CD4-positive, CD25-positive, alpha-beta regulatory T cell (primary cell): Measurements from ENCODE around the gene EFEMP1. TPM values are rescaled to one million over a fixed set of nuclear protein-coding genes. Genes with fewer than 3 reads are reported as not detected.

Source experiments
- ATAC-seq, 2 donors: fragments of 150-1000 bp; cut with Tn5 transposase; one replicate each; pipeline ENCODE4 v1.10.0; 2021; ENCODE audit warnings: low read depth in 2 of 2, moderate number of reproducible peaks in 2 of 2, moderate library complexity in 1 of 2
- DNase-seq, 3 donors: peaks; one replicate each; pipeline versions ENCODE4 v3.0.0 to v3.0.0-alpha.2; 2012 to 2022; ENCODE audit warnings: mixed read lengths in 1 of 3
- H3K27ac ChIP-seq: one replicate; pipeline ENCODE4 v1.7.0; 2013; ENCODE audit warnings: mild to moderate bottlenecking, low read length; ENCODE audit not compliant: insufficient read depth, poor library complexity, severe bottlenecking
- H3K27me3 ChIP-seq: one replicate; pipeline ENCODE4 v1.7.0; 2013; ENCODE audit warnings: low read length; ENCODE audit not compliant: control insufficient read depth, insufficient read depth
- H3K36me3 ChIP-seq: one replicate; pipeline ENCODE4 v1.7.0; 2013; ENCODE audit warnings: mild to moderate bottlenecking, low read length, moderate library complexity; ENCODE audit not compliant: control insufficient read depth, insufficient read depth
- H3K4me1 ChIP-seq: 2 replicates; pipeline ENCODE4 v1.7.0; 2013; ENCODE audit warnings: mild to moderate bottlenecking, low read length; ENCODE audit not compliant: insufficient read depth, control insufficient read depth, poor library complexity, severe bottlenecking
- H3K4me3 ChIP-seq: one replicate; pipeline ENCODE4 v1.7.0; 2013; ENCODE audit warnings: low read depth, mild to moderate bottlenecking, low read length, moderate library complexity
- H3K9me3 ChIP-seq, 2 experiments: 1 replicate in 1 of 2; 2 replicates in 1 of 2; pipeline ENCODE4 v1.7.0; 2013; ENCODE audit warnings: low read length in 2 of 2, mild to moderate bottlenecking in 1 of 2, moderate library complexity in 1 of 2; ENCODE audit not compliant: control insufficient read depth in 2 of 2
- H3K27ac Mint-ChIP-seq, 3 donors: one replicate each; pipeline ENCODE4 v1.8.0; 2020 to 2022; ENCODE audit warnings: mild to moderate bottlenecking in 3 of 3, mixed read lengths in 3 of 3, moderate library complexity in 2 of 3
- H3K27me3 Mint-ChIP-seq: one replicate; pipeline ENCODE4 v1.8.0; 2022; ENCODE audit warnings: mild to moderate bottlenecking, mixed read lengths
- H3K36me3 Mint-ChIP-seq: one replicate; pipeline ENCODE4 v1.8.0; 2020; ENCODE audit warnings: mixed read lengths
- H3K4me1 Mint-ChIP-seq, 4 donors: one replicate each; pipeline ENCODE4 v1.8.0; 2020 to 2022; ENCODE audit warnings: mixed read lengths in 4 of 4, mild to moderate bottlenecking in 1 of 4
- H3K4me3 Mint-ChIP-seq, 4 donors: one replicate each; pipeline ENCODE4 v1.8.0; 2020 to 2022; ENCODE audit warnings: mild to moderate bottlenecking in 4 of 4, mixed read lengths in 4 of 4, moderate library complexity in 3 of 4
- H3K9me3 Mint-ChIP-seq, 7 donors: one replicate each; pipeline ENCODE4 v1.8.0; 2020 to 2022; ENCODE audit warnings: mixed read lengths in 7 of 7, mild to moderate bottlenecking in 3 of 7, moderate library complexity in 2 of 7
- polyA plus RNA-seq, 4 donors: library from polyadenylated mRNA; unstranded; fragments of 300-500 nt; fragmentation: Illumina TruSeq; gene quantifications; one replicate each; pipeline ENCODE4 v1.2.3, GENCODE V29; 2021
- total RNA-seq: library from RNA; stranded (reverse); gene quantifications from one replicate; pipeline ENCODE4 v1.2.3, GENCODE V29; 2022

EFEMP1 gene
- total and polyA plus RNA-seq, 5 donors from 2014 or later, result not detected

- Histone ChIP-seq H3K9me3 (no peaks in the 10 kb centered on the region), H3K27me3 (no peaks in the 10 kb centered on the region), H3K27ac (no peak overlapping the region), H3K36me3 (no peaks in the 10 kb centered on the region), H3K4me1 (no peaks in the 10 kb centered on the region), H3K4me3 (no peak overlapping the region)
- Mint-ChIP-seq H3K4me1 (no peaks in the 10 kb centered on the region), H3K36me3 (no peaks in the 10 kb centered on the region), H3K4me3 (no peak overlapping the region), H3K27ac (no peak overlapping the region), H3K27me3 (peaks cover 6% of the 10 kb centered on the region), H3K9me3 (peaks cover 0 to 10% (median 0%) of the 10 kb centered on the region in 7 donors)
- DNase-seq, result no peak
- ATAC-seq, result no peak
These were observed 24.8 kb upstream of the EFEMP1 start for GRCh38 chr2:55948176-55948923.

- H3K27me3 Mint-ChIP-seq, result peaks cover 6% of the 10 kb centered on the region
- no peak overlapping the region for H3K27ac ChIP-seq
- no peak overlapping the region for H3K27ac Mint-ChIP-seq
- no peaks in the 10 kb centered on the region for H3K36me3 Mint-ChIP-seq
- H3K9me3 ChIP-seq, result no peaks in the 10 kb centered on the region
- ATAC-seq (no peak), DNase-seq (no peak)
- H3K4me3 ChIP-seq, result no peak overlapping the region
- no peaks in the 10 kb centered on the region for H3K27me3 ChIP-seq
- H3K4me3 Mint-ChIP-seq, result no peak overlapping the region
- H3K4me1 Mint-ChIP-seq, result no peaks in the 10 kb centered on the region
- no peaks in the 10 kb centered on the region for H3K4me1 ChIP-seq
- H3K9me3 Mint-ChIP-seq, result peaks cover 0 to 6% (median 0%) of the 10 kb centered on the region in 7 donors
- H3K36me3 ChIP-seq, result no peaks in the 10 kb centered on the region
These were observed 24.2 kb upstream of the EFEMP1 start for GRCh38 chr2:55947752-55948151.

- H3K27me3 Mint-ChIP-seq, result peaks cover 6% of the 10 kb centered on the region
- ATAC-seq (no peak), DNase-seq (no peak)
- Histone ChIP-seq H3K36me3 (no peaks in the 10 kb centered on the region), H3K9me3 (no peaks in the 10 kb centered on the region), H3K27me3 (no peaks in the 10 kb centered on the region), H3K4me3 (no peak overlapping the region), H3K4me1 (no peaks in the 10 kb centered on the region), H3K27ac (no peak overlapping the region)
- no peaks in the 10 kb centered on the region for H3K4me1 Mint-ChIP-seq
- no peak overlapping the region for H3K4me3 Mint-ChIP-seq
- peaks cover 0 to 6% (median 0%) of the 10 kb centered on the region in 7 donors for H3K9me3 Mint-ChIP-seq
- no peak overlapping the region for H3K27ac Mint-ChIP-seq
- no peaks in the 10 kb centered on the region for H3K36me3 Mint-ChIP-seq
These were observed 23.2 kb upstream of the EFEMP1 start for GRCh38 chr2:55946793-55947192.

- Mint-ChIP-seq H3K4me1 (no peaks in the 10 kb centered on the region), H3K9me3 (peaks cover 0 to 4% (median 0%) of the 10 kb centered on the region in 7 donors), H3K27ac (no peak overlapping the region), H3K27me3 (no peaks in the 10 kb centered on the region), H3K36me3 (no peaks in the 10 kb centered on the region), H3K4me3 (no peak overlapping the region)
- Histone ChIP-seq H3K36me3 (no peaks in the 10 kb centered on the region), H3K27me3 (no peaks in the 10 kb centered on the region), H3K4me3 (no peak overlapping the region), H3K4me1 (no peaks in the 10 kb centered on the region), H3K9me3 (no peaks in the 10 kb centered on the region), H3K27ac (no peak overlapping the region)
- DNase-seq (no peak), ATAC-seq (no peak)
These were observed 19.9 kb upstream of the EFEMP1 start for GRCh38 chr2:55943466-55943865.

GRCh38 chr2:55936351-55936750 is 12.8 kb upstream of the EFEMP1 start:
- Histone ChIP-seq H3K9me3 (no peaks in the 10 kb centered on the region), H3K4me3 (no peak overlapping the region), H3K4me1 (no peaks in the 10 kb centered on the region), H3K27me3 (no peaks in the 10 kb centered on the region), H3K36me3 (no peaks in the 10 kb centered on the region), H3K27ac (no peak overlapping the region)
- Mint-ChIP-seq H3K4me1 (no peaks in the 10 kb centered on the region), H3K36me3 (no peaks in the 10 kb centered on the region), H3K27me3 (peaks cover 4% of the 10 kb centered on the region), H3K4me3 (no peak overlapping the region), H3K9me3 (peaks cover 0 to 12% (median 2%) of the 10 kb centered on the region in 7 donors), H3K27ac (no peak overlapping the region)
- ATAC-seq (no peak), DNase-seq (no peak)

GRCh38 chr2:55934337-55934736 is 10.8 kb upstream of the EFEMP1 start:
- no peaks in the 10 kb centered on the region for H3K9me3 ChIP-seq
- Mint-ChIP-seq H3K36me3 (no peaks in the 10 kb centered on the region), H3K4me1 (no peaks in the 10 kb centered on the region), H3K4me3 (no peak overlapping the region), H3K27ac (no peak overlapping the region), H3K9me3 (peaks cover 0 to 8% (median 2%) of the 10 kb centered on the region in 7 donors), H3K27me3 (peaks cover 4% of the 10 kb centered on the region)
- H3K27ac ChIP-seq, result no peak overlapping the region
- no peak for DNase-seq
- ATAC-seq, result no peak
- no peaks in the 10 kb centered on the region for H3K27me3 ChIP-seq
- no peak overlapping the region for H3K4me3 ChIP-seq
- no peaks in the 10 kb centered on the region for H3K4me1 ChIP-seq
- no peaks in the 10 kb centered on the region for H3K36me3 ChIP-seq

GRCh38 chr2:55932843-55933242 is 9.3 kb upstream of the EFEMP1 start:
- Histone ChIP-seq H3K4me3 (no peak overlapping the region), H3K27me3 (no peaks in the 10 kb centered on the region), H3K9me3 (no peaks in the 10 kb centered on the region), H3K36me3 (no peaks in the 10 kb centered on the region), H3K27ac (no peak overlapping the region), H3K4me1 (no peaks in the 10 kb centered on the region)
- Mint-ChIP-seq H3K27ac (no peak overlapping the region), H3K36me3 (no peaks in the 10 kb centered on the region), H3K27me3 (peaks cover 4% of the 10 kb centered on the region), H3K9me3 (peaks cover 0 to 8% (median 2%) of the 10 kb centered on the region in 7 donors), H3K4me1 (no peaks in the 10 kb centered on the region), H3K4me3 (no peak overlapping the region)
- ATAC-seq, result no peak
- DNase-seq, result no peak

- Histone ChIP-seq H3K9me3 (no peaks in the 10 kb centered on the region), H3K27ac (no peak overlapping the region), H3K36me3 (no peaks in the 10 kb centered on the region), H3K4me3 (no peak overlapping the region), H3K4me1 (no peaks in the 10 kb centered on the region), H3K27me3 (no peaks in the 10 kb centered on the region)
- Mint-ChIP-seq H3K9me3 (peaks cover 0 to 8% (median 0%) of the 10 kb centered on the region in 7 donors), H3K4me1 (no peaks in the 10 kb centered on the region), H3K4me3 (no peak overlapping the region), H3K36me3 (no peaks in the 10 kb centered on the region), H3K27me3 (peaks cover 4% of the 10 kb centered on the region), H3K27ac (no peak overlapping the region)
- no peak for ATAC-seq
- DNase-seq, result no peak
These were observed 7.7 kb upstream of the EFEMP1 start for GRCh38 chr2:55931281-55931680.
